Stimulated activated CD4-positive, alpha-beta T cell treated with anti-CD3 and anti-CD28 coated beads, Interleukin-4, amount 100 ng/mL, for 24 hours (primary cell): ENCODE measurements around the gene SGCG.
"Not testable (repeated sequence)": the region's sequence is repeated elsewhere in the genome, so short reads cannot be mapped to it uniquely, and the experiment has no call there.

Experiments used
- DNase-seq: peaks from one replicate; pipeline ENCODE4 v3.0.0-alpha.2; 2020

Gene SGCG

GRCh38 chr13:23231241-23231640 lies 50.5 kb downstream of the SGCG start:
- DNase-seq, result no peak

GRCh38 chr13:23235994-23236393 lies 55.2 kb downstream of the SGCG start:
- no peak for DNase-seq

- no peak for DNase-seq
Measured at GRCh38 chr13:23243066-23243465, 62.3 kb downstream of the SGCG start.

DNA sequence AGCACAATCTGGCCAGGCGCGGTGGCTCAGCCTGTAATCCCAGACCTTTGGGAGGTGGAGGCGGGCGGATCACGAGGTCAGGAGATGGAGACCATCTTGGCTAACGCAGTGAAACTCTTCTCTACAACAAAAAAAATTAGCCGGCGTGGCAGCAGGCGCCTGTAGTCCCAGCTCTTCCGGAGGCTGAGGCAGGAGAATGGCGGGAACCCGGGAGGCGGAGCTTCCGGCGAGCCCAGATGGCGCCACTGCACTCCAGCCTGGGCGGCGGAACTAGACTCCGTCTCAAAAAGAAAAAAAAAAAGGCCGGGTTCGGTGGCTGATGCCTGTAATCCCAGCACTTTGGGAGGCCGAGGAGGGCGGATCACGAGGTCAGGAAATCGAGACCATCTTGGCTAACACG lies 67.6 kb downstream of the SGCG start:
- DNase-seq, result not testable (repeated sequence)

DNA sequence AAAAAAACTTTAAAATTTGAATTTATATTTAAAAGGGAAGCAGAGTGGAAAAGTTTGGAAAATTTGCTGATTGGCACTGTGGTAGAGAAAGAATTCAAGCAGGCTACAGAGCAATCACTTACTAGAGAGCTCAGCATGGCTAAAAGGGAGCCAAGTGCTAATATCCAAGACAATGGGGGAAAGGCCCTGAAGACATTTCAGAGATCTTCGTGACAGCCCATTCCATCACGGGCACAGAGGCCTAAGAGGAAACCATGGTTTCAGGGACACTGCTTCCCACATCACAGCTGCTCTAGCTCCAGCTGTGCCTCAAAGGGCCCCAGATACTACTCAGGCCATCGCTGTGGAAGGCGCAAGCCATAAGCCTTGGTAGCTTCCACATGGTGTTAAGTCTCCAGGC lies 73.7 kb downstream of the SGCG start:
- DNase-seq, result no peak

DNA sequence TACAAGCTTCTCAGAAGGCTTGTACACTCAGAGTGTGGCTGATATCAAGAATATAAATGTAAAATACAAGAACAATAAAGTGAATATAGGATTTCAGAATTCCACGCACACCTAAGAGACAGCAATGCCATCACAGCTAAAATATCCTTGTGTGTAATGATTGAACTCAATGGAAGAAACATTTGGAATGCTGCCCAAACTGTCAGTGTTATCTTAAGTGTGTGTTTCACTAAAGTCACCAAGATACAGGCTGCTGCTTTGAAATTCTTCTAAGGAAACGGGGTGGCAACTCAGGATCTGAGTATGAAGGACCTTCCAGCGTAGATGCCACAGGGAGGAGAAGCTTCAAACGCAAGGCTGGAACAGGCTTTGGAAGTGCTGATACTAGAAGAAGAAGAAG lies 86.8 kb downstream of the SGCG start:
- DNase-seq, result no peak

DNA sequence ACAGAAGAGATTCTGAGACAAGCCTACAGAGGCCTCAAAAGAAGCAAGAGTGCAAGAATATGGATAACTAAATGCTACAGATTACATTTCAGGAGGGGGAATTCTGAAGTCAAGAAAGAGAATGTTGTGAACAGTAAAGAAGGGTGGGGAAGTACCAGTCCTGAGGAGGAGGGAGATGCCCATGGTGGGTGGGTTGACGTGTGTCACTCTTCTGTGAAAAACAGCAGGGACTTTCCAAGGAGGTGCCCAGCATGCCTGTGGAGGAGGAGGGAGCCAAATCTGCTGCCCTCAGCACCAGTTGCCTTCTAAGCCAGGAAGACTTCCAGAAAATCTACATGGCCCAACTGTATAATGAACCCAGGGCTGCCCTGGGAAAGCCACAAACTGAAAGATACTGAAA lies 87.7 kb downstream of the SGCG start:
- DNase-seq, result peak; percentile 25

DNA sequence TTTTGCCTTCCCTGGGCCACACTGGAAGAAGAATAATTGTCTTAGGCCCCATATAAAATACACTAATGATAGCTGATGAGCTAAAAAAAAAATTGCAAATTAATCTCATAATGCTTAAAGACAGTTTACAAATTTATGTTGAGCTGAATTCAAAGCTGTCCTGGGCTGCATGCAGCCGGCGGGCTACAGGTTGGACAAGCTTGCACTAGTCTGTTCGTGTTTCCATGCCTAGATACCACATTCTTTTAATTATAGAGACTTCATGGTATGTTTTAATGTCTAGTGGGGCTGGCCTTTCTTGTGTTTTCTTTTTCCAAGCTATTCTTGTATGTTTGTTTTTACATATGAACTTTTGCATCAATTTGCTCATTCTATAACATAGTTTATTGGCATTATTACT lies 90.6 kb downstream of the SGCG start:
- no peak for DNase-seq

GRCh38 chr13:23273498-23273897 lies 92.7 kb downstream of the SGCG start:
- DNase-seq, result no peak

- DNase-seq, result no peak
Measured at GRCh38 chr13:23279321-23279720, 98.5 kb downstream of the SGCG start.

DNA sequence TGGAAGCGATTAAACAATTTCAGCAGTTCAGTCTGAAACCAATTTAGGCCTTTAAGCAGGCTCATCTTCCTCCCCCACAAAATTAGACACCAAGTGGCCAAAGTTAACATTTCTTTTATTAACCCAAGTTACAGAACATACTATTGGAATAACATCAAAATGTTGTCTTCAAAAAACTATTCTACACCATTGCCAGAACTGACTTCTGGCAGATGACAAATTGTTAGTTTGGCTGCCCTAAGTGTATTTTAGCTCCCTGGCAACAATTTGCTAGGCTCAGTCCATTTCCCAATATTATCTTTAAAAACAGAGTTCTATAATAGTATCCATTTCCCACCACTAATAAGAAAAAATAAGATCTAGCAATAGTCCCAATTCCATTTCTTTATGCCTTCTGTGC lies 107.8 kb downstream of the SGCG start:
- DNase-seq, result no peak

- DNase-seq, result no peak
Measured at GRCh38 chr13:23288995-23289394, 108.2 kb downstream of the SGCG start.

DNA sequence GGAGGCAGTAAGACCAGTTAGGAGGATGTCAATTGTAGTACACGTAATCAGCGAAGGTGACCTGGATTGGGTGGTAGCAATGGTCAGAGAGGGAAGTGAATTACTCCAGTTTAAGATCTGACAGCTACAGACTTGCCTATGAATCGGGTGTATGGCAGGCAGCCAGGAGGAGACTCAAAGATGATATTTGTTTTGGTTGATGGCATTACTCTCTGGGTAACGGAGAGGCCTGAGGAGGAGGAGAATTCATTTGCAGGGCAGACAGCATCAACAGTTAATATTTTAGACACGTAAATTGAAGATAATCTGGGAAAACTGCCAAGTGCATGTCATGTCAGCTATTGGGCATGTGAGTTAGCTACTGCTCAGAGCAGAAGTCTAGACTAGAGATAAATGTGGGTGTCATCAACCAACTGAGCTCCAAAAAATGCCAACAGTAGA lies 109.2 kb downstream of the SGCG start:
- no peak for DNase-seq

GRCh38 chr13:23292586-23292985 lies 111.8 kb downstream of the SGCG start:
- DNase-seq, result no peak

- DNase-seq, result not testable (repeated sequence)
Measured at GRCh38 chr13:23314837-23315236, 134.1 kb downstream of the SGCG start.

- no peak for DNase-seq
Measured at GRCh38 chr13:23319883-23320224, 139.1 kb downstream of the SGCG start.

DNA sequence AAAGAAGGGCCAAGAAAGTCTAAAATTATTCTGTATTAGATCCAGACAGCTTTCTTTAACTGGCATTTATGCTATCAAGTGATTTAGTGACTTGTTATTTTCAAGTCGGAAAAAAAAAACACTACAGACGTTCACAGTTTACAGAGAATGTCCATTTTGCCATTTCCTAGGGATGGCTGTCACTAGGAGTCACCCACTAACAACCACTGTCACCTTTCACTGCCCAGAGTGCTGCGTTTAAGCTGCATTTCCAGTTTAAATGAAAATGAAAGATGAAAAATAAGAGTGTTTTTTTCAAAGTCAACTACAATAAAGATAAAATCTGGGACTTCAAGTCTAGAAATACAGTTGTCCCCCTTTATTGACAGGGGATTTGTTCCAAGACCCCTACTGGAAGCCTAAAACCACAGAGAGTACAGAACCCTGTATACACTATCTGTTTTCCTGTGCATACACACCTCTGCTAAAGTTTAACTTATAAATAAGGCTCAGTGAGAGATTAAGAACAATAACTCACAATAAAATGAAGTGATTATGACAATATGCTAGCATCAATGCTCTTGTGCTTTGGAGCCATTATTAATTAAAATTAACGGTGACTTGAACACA lies 140.3 kb downstream of the SGCG start:
- DNase-seq, result no peak

- DNase-seq, result peak; percentile 15
Measured at GRCh38 chr13:23321535-23322241, 140.9 kb downstream of the SGCG start.

DNA sequence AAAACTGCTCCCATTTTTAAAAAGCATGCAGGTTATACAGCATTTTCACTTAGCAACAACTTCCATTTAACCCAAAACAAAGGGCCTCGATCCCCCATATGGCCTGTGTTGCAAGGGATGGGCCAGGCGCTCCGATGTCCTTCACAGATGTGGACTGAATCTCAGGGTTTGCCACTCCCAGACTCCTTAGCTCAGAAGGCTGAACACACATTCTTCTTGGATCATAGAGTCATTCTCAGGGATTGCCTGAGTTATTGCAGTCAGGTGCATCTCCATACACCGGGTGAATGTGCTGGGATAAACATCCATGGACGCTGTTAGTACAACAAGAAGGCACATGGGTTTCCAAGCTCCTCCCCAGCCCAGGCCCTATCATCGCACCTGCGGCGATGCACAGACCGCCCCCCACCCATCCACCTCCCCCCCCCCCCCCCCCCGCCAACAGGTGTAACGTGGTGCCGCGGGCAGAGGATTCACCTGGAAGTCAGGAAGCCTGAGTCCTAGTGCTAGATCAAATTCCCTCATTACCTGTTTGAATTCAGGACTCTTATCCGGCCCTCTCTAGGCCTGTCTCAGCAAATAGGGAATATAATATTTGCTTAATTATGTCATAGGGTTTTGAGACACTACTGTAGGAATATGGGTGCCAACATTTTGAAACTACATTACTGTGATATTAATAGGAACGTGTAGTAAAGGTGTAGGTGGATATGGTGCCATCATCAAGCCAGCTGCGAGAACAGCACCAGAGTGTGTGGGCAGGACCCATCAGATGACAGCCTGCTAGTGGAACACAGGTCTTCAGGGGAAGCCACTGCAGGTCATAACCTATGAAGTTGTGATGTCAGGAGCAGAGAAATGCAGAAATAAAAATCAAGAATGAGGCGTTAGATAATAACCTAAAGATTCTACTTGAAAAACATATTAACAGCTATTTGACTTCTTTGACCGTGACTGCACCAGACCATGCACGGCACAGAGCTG lies 141.9 kb downstream of the SGCG start:
- no peak for DNase-seq

DNA sequence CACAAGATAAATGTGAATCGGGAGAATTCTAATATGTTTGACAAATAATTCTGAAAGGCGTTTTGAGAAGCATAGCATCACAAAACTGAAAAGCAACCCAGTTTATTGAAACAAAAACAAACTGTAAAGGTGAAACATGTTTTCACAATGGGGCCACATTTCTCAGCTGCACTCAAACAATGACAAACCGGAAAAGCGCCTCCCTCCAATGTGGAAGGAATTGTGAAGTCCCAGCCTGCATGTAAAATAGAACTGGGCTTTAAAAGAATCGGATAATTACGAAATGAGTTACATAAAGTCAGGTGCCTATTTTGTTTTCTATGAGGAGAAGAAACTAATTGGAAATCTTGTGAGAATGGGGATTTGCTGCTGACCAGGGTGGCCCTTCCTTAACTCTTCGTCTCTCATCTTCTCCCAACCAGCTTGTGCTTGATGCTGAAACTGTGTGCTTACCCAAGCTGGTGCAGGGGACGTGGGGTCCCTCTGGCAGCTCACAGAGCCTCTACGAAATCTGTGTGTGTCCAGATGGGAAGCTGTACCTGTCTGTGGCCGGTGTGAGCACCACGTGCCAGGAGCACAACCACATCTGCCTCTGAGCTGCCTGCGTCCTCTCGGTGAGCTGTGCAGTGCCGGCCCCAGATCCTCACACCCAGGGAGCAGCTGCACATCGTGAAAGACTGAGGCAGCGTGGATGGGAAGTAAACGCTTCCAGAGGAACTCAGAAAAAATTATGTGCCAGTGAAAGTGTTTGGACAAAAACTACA lies 143.3 kb downstream of the SGCG start:
- DNase-seq, result no peak

DNA sequence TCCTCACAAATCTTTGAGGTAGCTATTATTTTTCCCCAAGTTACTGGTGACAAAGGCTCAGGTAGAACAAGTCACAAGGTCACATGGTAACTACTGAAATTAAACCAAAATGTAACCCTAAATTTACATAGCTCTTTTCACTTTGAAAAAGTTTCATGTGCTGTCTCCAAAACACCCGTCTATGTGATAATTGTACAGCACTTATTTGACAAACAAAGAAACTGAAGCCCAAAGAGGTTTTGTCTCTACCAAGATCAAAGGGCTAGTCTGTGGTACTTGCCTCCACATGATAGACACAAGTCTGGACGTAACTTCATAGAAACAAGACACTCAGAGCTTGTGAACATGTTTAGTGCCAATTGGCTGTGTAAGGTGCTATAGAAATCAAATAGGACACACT lies 144.4 kb downstream of the SGCG start:
- DNase-seq, result no peak

DNA sequence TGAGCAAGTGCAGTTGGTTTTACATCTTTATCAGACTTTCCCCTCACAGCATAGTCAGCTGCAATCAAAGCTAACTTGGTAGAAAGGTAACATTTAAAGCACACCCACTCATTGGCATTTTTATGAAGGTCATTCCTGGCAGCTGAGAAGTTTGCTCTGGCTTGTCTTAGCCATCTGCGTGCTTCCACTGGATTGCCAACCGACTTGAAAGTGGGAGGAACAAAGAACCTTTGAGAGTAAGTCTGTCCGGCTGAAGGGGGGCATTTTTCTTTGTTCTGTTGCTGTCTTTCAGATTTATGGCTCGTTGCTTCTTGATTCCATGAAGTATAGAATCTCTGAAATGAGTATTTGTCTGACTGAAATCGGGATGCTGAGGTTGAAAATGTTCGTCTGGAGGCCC lies 149.6 kb downstream of the SGCG start:
- DNase-seq, result no peak

- no peak for DNase-seq
Measured at GRCh38 chr13:23339225-23339624, 158.4 kb downstream of the SGCG start.
